Activated CD8-positive, alpha-beta memory T cell treated with anti-CD3 and anti-CD28 coated beads for 48 hours (primary cell): ENCODE results near the gene GFRA1.
"Not testable (repeated sequence)": the region's sequence is repeated elsewhere in the genome, so short reads cannot be mapped to it uniquely, and the experiment has no call there.

ENCODE experiments used
- DNase-seq, 3 experiments: peaks; one replicate each; pipeline ENCODE4 v3.0.0-alpha.2; 2020; ENCODE audit warnings: low read depth in 2 of 3, low spot score in 2 of 3

The GFRA1 gene

GRCh38 chr10:116198676-116199035, 74.3 kb downstream of the GFRA1 start:
- no peak for DNase-seq

GRCh38 chr10:116197946-116198675, 74.9 kb downstream of the GFRA1 start:
- DNase-seq = no peak

GRCh38 chr10:116195583-116195982, 77.4 kb downstream of the GFRA1 start:
- DNase-seq = no peak

GRCh38 chr10:116195039-116195438, 78.0 kb downstream of the GFRA1 start:
- DNase-seq = no peak

GRCh38 chr10:116194061-116194460, 78.9 kb downstream of the GFRA1 start:
- DNase-seq = no peak

GRCh38 chr10:116190883-116191282, 82.1 kb downstream of the GFRA1 start:
- no peak for DNase-seq

GRCh38 chr10:116186273-116186672, 86.7 kb downstream of the GFRA1 start:
- no peak for DNase-seq

- DNase-seq = no peak
Observed at GRCh38 chr10:116185199-116185867, 87.7 kb downstream of the GFRA1 start.

GRCh38 chr10:116184512-116184794, 88.6 kb downstream of the GFRA1 start:
- DNase-seq = no peak

- no peak for DNase-seq
Observed at GRCh38 chr10:116183733-116184511, 89.1 kb downstream of the GFRA1 start.

GRCh38 chr10:116182426-116182825, 90.6 kb downstream of the GFRA1 start:
- no peak for DNase-seq

GRCh38 chr10:116178086-116178605, 94.9 kb downstream of the GFRA1 start:
- DNase-seq = no peak

- no peak for DNase-seq
Observed at GRCh38 chr10:116175231-116175630, 97.8 kb downstream of the GFRA1 start.

- DNase-seq = no peak
Observed at GRCh38 chr10:116171505-116171904, 101.5 kb downstream of the GFRA1 start.

GRCh38 chr10:116170815-116171250, 102.2 kb downstream of the GFRA1 start:
- no peak for DNase-seq

GRCh38 chr10:116169782-116170445, 103.1 kb downstream of the GFRA1 start:
- DNase-seq = no peak

- DNase-seq = no peak
Observed at GRCh38 chr10:116168745-116169144, 104.3 kb downstream of the GFRA1 start.

- no peak for DNase-seq
Observed at GRCh38 chr10:116168329-116168728, 104.7 kb downstream of the GFRA1 start.

- not testable (repeated sequence) for DNase-seq
Observed at GRCh38 chr10:116165941-116166340, 107.1 kb downstream of the GFRA1 start.

GRCh38 chr10:116164291-116164690, 108.7 kb downstream of the GFRA1 start:
- DNase-seq = no peak

GRCh38 chr10:116163333-116164131, 109.5 kb downstream of the GFRA1 start:
- no peak for DNase-seq
